ENCODE results near the gene TFPI.

DNA sequence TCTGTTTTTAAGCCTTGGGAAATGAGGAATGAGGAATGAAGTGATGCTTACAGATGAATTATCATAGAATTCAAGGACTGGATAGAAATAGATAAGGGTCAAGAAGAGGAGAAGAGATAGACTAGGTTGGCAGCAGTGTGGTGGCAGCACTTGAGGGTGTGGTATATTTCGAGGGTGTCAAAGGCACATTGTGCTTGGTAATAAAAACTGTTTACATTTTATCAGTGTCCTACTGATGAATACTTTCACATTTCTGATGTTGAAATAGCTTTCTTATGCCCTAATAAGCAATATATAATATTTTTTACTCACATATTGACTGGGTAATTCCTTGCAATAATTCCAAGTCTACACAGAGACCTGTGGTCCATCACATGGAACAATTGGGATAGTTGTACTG, 3.4 kb downstream of the TFPI start:
- TF ChIP-seq, protein P1, sequence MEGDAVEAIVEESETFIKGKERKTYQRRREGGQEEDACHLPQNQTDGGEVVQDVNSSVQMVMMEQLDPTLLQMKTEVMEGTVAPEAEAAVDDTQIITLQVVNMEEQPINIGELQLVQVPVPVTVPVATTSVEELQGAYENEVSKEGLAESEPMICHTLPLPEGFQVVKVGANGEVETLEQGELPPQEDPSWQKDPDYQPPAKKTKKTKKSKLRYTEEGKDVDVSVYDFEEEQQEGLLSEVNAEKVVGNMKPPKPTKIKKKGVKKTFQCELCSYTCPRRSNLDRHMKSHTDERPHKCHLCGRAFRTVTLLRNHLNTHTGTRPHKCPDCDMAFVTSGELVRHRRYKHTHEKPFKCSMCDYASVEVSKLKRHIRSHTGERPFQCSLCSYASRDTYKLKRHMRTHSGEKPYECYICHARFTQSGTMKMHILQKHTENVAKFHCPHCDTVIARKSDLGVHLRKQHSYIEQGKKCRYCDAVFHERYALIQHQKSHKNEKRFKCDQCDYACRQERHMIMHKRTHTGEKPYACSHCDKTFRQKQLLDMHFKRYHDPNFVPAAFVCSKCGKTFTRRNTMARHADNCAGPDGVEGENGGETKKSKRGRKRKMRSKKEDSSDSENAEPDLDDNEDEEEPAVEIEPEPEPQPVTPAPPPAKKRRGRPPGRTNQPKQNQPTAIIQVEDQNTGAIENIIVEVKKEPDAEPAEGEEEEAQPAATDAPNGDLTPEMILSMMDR (IDR thresholded peaks at IDR 0.05): no peak
- TF ChIP-seq POLR2A (IDR thresholded peaks at IDR 0.05) (no peak), POLR2AphosphoS5 (IDR thresholded peaks at IDR 0.05) (no peak), EP300 (IDR thresholded peaks at IDR 0.05) (no peak)
